ENCODE data around the gene AMPD2.

GRCh38 chr1:109667452-109668122 lies 48.0 kb downstream of the AMPD2 start, which contains the start of gene GSTM2:
- TF ChIP-seq CTCF (conservative IDR thresholded peaks at IDR 0.05) (no peak), ZFX (IDR thresholded peaks at IDR 0.05) (no peak)
